ENCODE measurements around the gene TRIP11.
A peak's percentile ranks its signal among the peaks of the same experiment; 100 is the strongest.
"Not testable (repeated sequence)": the region's sequence is repeated elsewhere in the genome, so short reads cannot be mapped to it uniquely, and the experiment has no call there.

The TRIP11 gene

DNA sequence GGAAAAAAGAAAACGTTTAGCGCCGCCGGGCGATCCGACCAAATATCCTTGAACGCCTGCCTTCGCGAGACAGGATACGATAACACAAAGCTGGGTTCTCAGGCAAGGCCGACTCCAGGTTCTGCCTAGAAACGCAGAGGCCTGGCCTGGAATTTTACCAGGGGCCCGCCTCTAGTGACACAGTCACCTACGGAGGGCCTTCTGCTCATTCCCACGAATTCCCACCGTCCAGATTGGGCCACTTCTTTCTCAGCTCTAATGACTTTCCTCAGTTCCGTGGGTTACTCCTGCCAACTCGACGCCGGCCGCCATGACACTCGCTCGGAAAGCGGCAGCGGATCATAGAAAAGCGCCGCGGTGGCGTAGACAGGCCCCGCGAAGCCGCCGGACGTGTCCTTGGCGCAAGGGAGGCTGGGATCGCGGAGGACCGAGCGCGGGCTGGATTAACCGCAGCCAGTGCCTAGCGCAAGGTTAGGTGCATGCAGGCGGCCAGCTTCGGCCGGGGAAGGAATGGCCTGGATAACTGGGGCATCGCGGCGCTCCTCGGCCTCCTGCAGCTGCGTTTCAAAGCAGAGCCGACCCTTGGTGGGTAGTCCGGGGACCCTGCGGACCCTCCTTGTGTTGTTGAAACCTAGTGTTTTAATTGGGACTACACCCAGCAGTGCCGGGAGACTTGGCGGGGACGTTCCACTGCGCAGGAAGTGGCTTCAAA lies at the start of gene TRIP11:
TRIP11 (minus strand) TSS at position 341 of the 712 bp plus-strand sequence. CDS start 374 bp downstream, outside the sequence.
- H3K27me3 ChIP-seq (ENCODE audit: control insufficient read depth in 5 of 5, insufficient read depth in 4 of 5, low read length in 5 of 5): no peaks in the 10 kb centered on the region
- H3K9me3 ChIP-seq (ENCODE audit: control insufficient read depth in 5 of 5, low read length in 5 of 5): no peaks in the 10 kb centered on the region
- H3K36me3 ChIP-seq (ENCODE audit: control insufficient read depth in 5 of 5, insufficient read depth in 5 of 5, low read length in 5 of 5): peaks cover 0 to 8% (median 4%) of the 10 kb centered on the region in 5 donors
- H3K27ac ChIP-seq (ENCODE audit: low read depth, low read length): peak within 1 kb of the TSS; percentile 98
- H3K4me3 ChIP-seq (ENCODE audit: low read depth in 1 of 5, low read length in 5 of 5): peak within 1 kb of the TSS; percentile 90 to 98 (median 96)
- H3K4me1 ChIP-seq (ENCODE audit: control insufficient read depth in 5 of 5, insufficient read depth in 5 of 5, low read length in 5 of 5): peaks cover 3 to 43% (median 37%) of the 10 kb centered on the region in 5 donors
- peak within 1 kb of the TSS; percentile 97 to 100 (median 100) for H3K9ac ChIP-seq (ENCODE audit: low read length in 5 of 5)

DNA sequence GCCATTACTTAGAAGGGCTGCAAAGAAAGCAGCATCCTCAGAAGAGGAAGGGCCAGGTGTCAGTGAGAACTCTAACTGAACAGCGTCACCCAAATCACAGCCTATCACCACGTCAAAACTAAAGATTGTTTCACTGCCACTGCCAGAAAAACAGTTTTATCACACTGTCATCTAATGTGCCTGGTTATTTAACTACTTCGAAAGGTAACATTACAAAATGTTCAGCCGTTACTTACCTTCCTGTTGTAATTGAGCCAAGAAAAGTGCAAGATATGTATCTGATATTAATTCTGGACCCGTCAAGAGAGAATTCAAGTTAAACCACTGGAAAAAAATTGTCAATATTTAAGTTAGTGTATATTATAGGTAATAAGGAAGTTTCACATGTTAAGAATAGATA lies 48.6 kb upstream of the TRIP11 start:
- Histone ChIP-seq H3K9ac (ENCODE audit: low read length in 5 of 5) (no peak overlapping the region), H3K27me3 (ENCODE audit: control insufficient read depth in 5 of 5, insufficient read depth in 4 of 5, low read length in 5 of 5) (no peaks in the 10 kb centered on the region), H3K27ac (ENCODE audit: low read depth, low read length) (no peak overlapping the region), H3K4me1 (ENCODE audit: control insufficient read depth in 5 of 5, insufficient read depth in 5 of 5, low read length in 5 of 5) (no peaks in the 10 kb centered on the region), H3K36me3 (ENCODE audit: control insufficient read depth in 5 of 5, insufficient read depth in 5 of 5, low read length in 5 of 5) (peaks cover 25 to 70% (median 35%) of the 10 kb centered on the region in 5 donors), H3K4me3 (ENCODE audit: low read depth in 1 of 5, low read length in 5 of 5) (no peak overlapping the region), H3K9me3 (ENCODE audit: control insufficient read depth in 5 of 5, low read length in 5 of 5) (no peaks in the 10 kb centered on the region)

DNA sequence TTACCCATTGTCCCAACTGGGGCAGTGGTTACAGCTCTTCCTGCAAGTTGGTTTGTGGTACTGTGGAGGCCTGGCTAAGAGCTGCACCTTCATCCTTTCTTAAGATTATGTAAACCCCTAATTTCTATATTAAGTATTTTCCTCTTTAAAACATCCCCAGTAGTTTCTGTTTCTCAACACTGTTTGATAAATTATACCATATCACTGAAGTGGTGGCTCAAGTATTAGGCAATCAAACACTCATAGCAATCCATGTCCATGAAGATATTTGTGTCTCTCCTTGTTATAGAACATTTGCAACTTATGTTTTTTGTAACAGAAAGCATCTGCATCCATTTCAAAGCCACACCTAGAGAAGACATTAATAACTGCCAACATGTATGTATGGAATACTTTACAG lies 34.7 kb upstream of the TRIP11 start:
- Histone ChIP-seq H3K4me3 (ENCODE audit: low read depth in 1 of 5, low read length in 5 of 5) (no peak overlapping the region), H3K4me1 (ENCODE audit: control insufficient read depth in 5 of 5, insufficient read depth in 5 of 5, low read length in 5 of 5) (peaks cover 0 to 16% (median 0%) of the 10 kb centered on the region in 5 donors), H3K27me3 (ENCODE audit: control insufficient read depth in 5 of 5, insufficient read depth in 4 of 5, low read length in 5 of 5) (no peaks in the 10 kb centered on the region), H3K27ac (ENCODE audit: low read depth, low read length) (no peak overlapping the region), H3K9ac (ENCODE audit: low read length in 5 of 5) (no peak overlapping the region), H3K36me3 (ENCODE audit: control insufficient read depth in 5 of 5, insufficient read depth in 5 of 5, low read length in 5 of 5) (peaks cover 12 to 41% (median 24%) of the 10 kb centered on the region in 5 donors), H3K9me3 (ENCODE audit: control insufficient read depth in 5 of 5, low read length in 5 of 5) (no peaks in the 10 kb centered on the region)

DNA sequence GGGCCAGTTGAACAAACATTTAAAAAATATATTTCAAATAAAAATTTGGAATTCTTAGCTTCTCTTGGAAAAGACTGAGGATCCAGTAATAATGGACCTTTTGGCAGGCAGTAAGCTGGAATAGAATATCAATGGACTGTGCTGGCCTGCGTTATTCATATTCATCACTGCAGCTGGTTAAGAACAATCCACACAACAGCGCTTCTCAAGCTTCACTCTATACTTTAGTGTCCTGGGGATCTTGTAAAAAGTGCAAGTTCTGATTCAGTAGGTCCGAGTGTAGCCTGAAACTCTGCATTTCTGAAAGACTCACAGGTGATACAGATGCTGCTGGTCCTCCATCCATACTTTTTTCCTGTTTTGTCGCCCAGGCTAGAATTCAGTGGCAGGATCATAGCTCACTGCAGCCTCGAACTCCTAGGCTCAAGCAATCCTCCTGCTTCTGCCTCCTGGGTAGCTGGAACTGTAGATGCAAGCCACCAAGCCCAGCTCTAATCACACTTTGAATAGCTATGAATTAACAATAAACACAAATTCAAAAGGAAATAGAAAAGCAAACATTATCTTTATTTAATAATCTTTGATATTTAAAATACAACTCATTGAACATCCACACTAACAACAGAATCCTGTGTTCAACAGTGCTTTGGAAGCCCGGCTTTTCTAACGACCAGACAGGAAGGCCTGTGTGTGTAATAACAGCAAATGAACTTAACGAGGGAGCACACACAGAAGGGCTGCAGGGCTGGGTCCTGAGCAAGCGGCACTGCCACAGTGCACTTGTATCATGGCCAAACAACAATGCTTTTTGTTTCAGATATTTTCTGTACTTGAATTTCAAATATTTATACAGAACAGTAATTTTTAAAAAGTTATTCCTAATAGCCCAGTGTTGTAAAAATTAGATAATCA lies 18.4 kb upstream of the TRIP11 start:
- Histone ChIP-seq H3K9ac (ENCODE audit: low read length in 5 of 5) (no peak overlapping the region), H3K36me3 (ENCODE audit: control insufficient read depth in 5 of 5, insufficient read depth in 5 of 5, low read length in 5 of 5) (peaks cover 5 to 13% (median 5%) of the 10 kb centered on the region in 5 donors), H3K27me3 (ENCODE audit: control insufficient read depth in 5 of 5, insufficient read depth in 4 of 5, low read length in 5 of 5) (no peaks in the 10 kb centered on the region), H3K4me3 (ENCODE audit: low read depth in 1 of 5, low read length in 5 of 5) (no peak overlapping the region), H3K27ac (ENCODE audit: low read depth, low read length) (no peak overlapping the region), H3K9me3 (ENCODE audit: control insufficient read depth in 5 of 5, low read length in 5 of 5) (no peaks in the 10 kb centered on the region), H3K4me1 (ENCODE audit: control insufficient read depth in 5 of 5, insufficient read depth in 5 of 5, low read length in 5 of 5) (peaks cover 0 to 4% (median 4%) of the 10 kb centered on the region in 5 donors)

DNA sequence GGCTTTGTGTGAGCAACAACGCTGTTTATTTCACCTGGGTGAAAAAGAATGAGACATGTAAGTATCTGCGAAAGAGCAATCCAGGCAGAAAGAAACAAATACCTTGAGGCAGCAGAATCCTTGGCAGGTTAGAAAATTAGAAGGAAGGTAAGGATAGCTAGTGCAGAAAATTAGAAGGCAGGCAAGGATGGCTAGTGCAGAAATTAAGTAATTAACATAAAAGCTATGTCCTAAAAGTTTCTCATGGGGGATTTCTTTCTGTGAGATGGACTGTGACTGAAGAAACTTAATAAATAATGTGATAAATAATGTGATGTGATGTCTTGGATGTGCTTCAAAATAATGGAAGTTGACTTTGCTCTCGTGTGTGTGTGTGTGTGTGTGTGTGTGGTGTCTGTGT lies 9.9 kb upstream of the TRIP11 start:
- Histone ChIP-seq H3K4me1 (ENCODE audit: control insufficient read depth in 5 of 5, insufficient read depth in 5 of 5, low read length in 5 of 5) (no peaks in the 10 kb centered on the region), H3K4me3 (ENCODE audit: low read depth in 1 of 5, low read length in 5 of 5) (no peak overlapping the region), H3K9me3 (ENCODE audit: control insufficient read depth in 5 of 5, low read length in 5 of 5) (peaks cover 0 to 4% (median 0%) of the 10 kb centered on the region in 5 donors), H3K36me3 (ENCODE audit: control insufficient read depth in 5 of 5, insufficient read depth in 5 of 5, low read length in 5 of 5) (peaks cover 0 to 5% (median 3%) of the 10 kb centered on the region in 5 donors), H3K9ac (ENCODE audit: low read length in 5 of 5) (no peak overlapping the region), H3K27ac (ENCODE audit: low read depth, low read length) (no peak overlapping the region), H3K27me3 (ENCODE audit: control insufficient read depth in 5 of 5, insufficient read depth in 4 of 5, low read length in 5 of 5) (no peaks in the 10 kb centered on the region)

DNA sequence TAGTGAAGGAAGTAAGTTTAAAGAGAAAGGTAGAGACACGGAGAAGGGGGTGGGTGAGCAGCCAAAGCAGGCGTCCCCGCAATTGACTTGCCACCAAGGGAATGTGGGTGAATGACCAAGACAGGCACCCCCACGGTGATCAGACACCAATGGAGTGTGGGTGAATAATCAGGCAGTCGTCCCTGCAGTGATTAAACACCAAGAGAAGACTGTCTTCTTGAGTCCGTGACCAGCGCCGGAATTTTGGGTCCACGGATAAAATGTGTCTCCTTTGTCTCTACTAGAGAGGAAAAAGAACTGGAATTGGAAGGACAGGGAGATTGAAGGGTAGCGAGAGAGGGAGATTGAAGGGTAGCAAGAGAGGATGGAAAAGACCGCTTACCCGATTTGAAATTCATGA lies 9.4 kb upstream of the TRIP11 start:
- H3K36me3 ChIP-seq (ENCODE audit: control insufficient read depth in 5 of 5, insufficient read depth in 5 of 5, low read length in 5 of 5); H3K9me3 ChIP-seq (ENCODE audit: control insufficient read depth in 5 of 5, low read length in 5 of 5); H3K4me3 ChIP-seq (ENCODE audit: low read depth in 1 of 5, low read length in 5 of 5); H3K27me3 ChIP-seq (ENCODE audit: control insufficient read depth in 5 of 5, insufficient read depth in 4 of 5, low read length in 5 of 5); H3K9ac ChIP-seq (ENCODE audit: low read length in 5 of 5); H3K27ac ChIP-seq (ENCODE audit: low read depth, low read length); H3K4me1 ChIP-seq (ENCODE audit: control insufficient read depth in 5 of 5, insufficient read depth in 5 of 5, low read length in 5 of 5): not testable (repeated sequence)

DNA sequence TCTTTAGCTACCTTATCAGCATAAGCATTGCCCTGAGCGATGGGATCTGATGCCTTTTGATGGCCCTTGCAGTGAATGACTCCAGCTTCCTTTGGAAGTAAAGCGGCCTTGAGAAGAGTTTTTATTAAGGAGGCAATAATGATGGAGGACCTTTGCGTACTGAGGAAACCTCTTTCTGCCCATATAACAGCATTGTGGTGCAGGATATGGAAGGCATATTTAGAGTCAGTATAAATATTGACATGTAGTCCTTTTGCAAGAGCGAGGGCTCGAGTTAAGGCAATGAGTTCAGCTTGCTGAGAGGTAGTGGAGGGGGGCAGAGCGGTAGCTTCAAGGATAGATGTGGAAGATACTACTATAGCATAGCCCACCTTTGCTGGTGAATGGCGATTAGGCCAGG lies 6.0 kb upstream of the TRIP11 start:
- H3K4me3 ChIP-seq (ENCODE audit: low read depth in 1 of 5, low read length in 5 of 5); H3K9me3 ChIP-seq (ENCODE audit: control insufficient read depth in 5 of 5, low read length in 5 of 5); H3K27ac ChIP-seq (ENCODE audit: low read depth, low read length); H3K27me3 ChIP-seq (ENCODE audit: control insufficient read depth in 5 of 5, insufficient read depth in 4 of 5, low read length in 5 of 5); H3K9ac ChIP-seq (ENCODE audit: low read length in 5 of 5); H3K4me1 ChIP-seq (ENCODE audit: control insufficient read depth in 5 of 5, insufficient read depth in 5 of 5, low read length in 5 of 5): not testable (repeated sequence)
- H3K36me3 ChIP-seq (ENCODE audit: control insufficient read depth in 5 of 5, insufficient read depth in 5 of 5, low read length in 5 of 5): peaks cover 4 to 10% (median 5%) of the 10 kb centered on the region in 5 donors

DNA sequence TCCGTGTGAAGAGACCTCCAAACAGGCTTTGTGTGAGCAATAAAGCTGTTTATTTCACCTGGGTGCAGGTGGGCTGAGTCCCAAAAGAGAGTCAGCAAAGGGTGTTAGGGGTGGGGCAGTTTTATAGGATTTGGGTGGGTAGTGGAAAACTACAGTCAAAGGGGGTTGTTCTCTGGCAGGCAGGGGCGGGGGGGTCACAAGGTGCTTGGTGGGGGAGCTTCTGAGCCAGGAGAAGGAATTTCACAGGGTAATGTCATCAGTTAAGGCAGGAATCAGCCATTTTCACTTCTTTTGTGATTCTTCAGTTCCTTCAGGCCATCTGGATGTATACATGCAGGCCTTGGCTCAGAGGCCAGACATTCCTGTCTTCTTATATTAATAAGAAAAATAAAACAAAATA lies 1.9 kb upstream of the TRIP11 start:
- Histone ChIP-seq H3K4me1 (ENCODE audit: control insufficient read depth in 5 of 5, insufficient read depth in 5 of 5, low read length in 5 of 5) (peaks cover 3 to 36% (median 31%) of the 10 kb centered on the region in 5 donors), H3K36me3 (ENCODE audit: control insufficient read depth in 5 of 5, insufficient read depth in 5 of 5, low read length in 5 of 5) (peaks cover 3 to 10% (median 4%) of the 10 kb centered on the region in 5 donors)
- not testable (repeated sequence) for H3K9me3 ChIP-seq (ENCODE audit: control insufficient read depth in 5 of 5, low read length in 5 of 5); H3K27ac ChIP-seq (ENCODE audit: low read depth, low read length); H3K4me3 ChIP-seq (ENCODE audit: low read depth in 1 of 5, low read length in 5 of 5); H3K9ac ChIP-seq (ENCODE audit: low read length in 5 of 5); H3K27me3 ChIP-seq (ENCODE audit: control insufficient read depth in 5 of 5, insufficient read depth in 4 of 5, low read length in 5 of 5)

DNA sequence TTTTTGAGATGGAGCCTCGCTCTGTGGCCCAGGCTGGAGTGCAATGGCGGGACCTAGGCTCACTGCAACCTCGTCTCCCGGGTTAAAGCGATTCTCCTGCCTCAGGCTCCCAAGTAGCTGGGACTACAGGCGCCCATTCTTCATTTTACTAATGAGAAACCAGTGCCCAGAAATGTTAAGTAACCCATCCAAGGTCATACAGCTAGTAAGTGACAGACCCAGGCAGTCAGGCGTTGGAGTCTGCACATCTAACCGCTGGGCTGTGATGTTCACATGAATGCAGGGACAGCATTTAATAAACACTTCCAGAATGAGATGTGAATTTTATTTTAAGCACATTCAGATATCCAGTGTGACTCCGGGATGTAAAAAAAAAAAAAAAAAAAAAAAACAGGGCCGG lies 1.3 kb upstream of the TRIP11 start:
- Histone ChIP-seq H3K4me3 (ENCODE audit: low read depth in 1 of 5, low read length in 5 of 5) (peak overlapping the region in 2 of 5 donors; percentile 85 to 98), H3K27ac (ENCODE audit: low read depth, low read length) (no peak overlapping the region), H3K4me1 (ENCODE audit: control insufficient read depth in 5 of 5, insufficient read depth in 5 of 5, low read length in 5 of 5) (peaks cover 3 to 38% (median 33%) of the 10 kb centered on the region in 5 donors), H3K27me3 (ENCODE audit: control insufficient read depth in 5 of 5, insufficient read depth in 4 of 5, low read length in 5 of 5) (no peaks in the 10 kb centered on the region), H3K9ac (ENCODE audit: low read length in 5 of 5) (no peak overlapping the region), H3K36me3 (ENCODE audit: control insufficient read depth in 5 of 5, insufficient read depth in 5 of 5, low read length in 5 of 5) (peaks cover 3 to 10% (median 4%) of the 10 kb centered on the region in 5 donors), H3K9me3 (ENCODE audit: control insufficient read depth in 5 of 5, low read length in 5 of 5) (peaks cover 0 to 4% (median 0%) of the 10 kb centered on the region in 5 donors)

Data from subcutaneous abdominal adipose tissue (tissue), 5 donors.